Central memory CD4-positive, alpha-beta T cell (primary cell): ENCODE measurements around the gene PREX1.

Experiments used
- DNase-seq: peaks from one replicate; pipeline ENCODE4 v3.0.0; 2022

PREX1 gene

DNA sequence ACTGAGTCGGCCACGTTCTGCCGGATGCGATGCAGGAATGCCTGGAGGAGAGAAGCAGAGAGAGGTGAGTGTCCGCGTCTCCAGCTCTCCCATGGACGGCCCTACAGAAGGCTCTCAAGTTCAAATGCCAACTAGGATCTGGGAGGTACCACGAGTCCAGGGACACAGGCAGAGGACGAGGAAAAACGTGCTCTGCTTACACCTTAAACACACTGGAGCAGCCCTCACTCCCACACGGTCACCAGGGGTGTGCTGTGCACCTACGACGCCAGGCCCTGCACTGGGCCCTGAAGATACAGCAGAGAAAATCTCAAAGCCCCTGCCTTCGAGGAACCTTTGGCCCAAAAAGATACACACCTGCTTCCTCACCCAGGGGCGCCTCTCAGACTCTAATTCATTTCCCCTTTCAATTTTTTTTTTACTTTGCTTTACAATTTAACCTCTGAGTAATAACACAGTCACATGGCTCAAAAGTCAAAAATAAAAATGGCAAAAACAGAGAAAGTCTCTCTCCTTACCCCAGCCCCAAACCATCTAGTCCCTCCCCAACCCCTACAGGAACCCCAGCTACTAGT is 79.9 kb downstream of the PREX1 start:
- DNase-seq: no peak

DNA sequence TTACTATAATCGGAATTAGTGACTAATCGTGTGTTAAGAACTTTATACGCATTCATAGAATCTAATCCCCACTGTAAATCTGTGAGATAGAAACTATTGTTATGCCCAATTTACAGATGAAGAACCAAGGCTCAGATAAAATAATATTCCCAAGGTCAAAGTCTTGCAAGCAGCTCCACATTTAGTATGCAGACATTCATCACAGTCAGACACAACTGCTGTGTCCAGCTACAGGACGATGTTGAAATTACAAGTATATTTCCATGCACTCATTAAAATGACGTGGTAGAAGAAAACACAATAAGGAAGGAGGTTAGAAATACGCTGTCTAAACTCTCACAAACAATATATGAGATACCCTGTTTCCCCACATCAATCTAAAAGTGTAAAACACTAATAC is 82.5 kb downstream of the PREX1 start:
- no peak for DNase-seq

DNA sequence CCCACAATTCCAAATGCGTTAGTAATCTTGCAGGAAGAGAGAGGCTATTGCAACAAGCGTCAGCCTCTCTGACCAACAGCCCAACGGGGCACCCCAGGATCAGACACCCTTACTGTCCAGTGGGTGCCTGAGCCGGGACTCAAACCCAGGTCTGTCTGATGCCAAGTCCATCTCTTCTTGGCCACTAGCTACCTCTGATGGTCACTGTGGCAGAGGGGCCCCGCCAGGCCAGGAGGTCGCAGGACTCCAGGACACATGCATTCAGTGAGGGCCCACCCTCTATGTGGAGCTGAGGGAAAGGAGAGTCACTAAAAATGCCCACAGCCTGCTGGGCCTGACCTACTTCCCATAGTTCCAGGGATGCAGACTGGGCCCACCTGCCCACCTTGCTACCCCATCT is 83.3 kb downstream of the PREX1 start:
- no peak for DNase-seq

DNA sequence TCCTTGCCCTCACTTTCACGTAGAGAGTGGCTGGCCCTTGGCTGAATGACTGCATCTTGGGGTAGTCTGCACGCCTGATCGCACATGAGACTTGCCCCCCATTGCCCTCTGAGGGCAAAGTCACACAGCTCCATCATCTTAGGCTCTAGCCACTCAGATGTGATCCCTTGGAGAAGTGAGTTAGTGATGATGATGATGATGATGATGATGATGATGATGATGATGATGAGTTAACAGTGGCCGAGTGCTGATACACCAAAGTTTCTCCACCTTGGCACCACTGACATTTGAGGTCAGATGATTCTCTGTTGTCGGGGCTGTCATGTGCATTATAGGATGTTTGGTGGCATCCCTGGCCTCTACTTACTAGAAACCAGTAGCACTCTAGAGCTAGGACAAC is 84.0 kb downstream of the PREX1 start:
- DNase-seq: no peak

DNA sequence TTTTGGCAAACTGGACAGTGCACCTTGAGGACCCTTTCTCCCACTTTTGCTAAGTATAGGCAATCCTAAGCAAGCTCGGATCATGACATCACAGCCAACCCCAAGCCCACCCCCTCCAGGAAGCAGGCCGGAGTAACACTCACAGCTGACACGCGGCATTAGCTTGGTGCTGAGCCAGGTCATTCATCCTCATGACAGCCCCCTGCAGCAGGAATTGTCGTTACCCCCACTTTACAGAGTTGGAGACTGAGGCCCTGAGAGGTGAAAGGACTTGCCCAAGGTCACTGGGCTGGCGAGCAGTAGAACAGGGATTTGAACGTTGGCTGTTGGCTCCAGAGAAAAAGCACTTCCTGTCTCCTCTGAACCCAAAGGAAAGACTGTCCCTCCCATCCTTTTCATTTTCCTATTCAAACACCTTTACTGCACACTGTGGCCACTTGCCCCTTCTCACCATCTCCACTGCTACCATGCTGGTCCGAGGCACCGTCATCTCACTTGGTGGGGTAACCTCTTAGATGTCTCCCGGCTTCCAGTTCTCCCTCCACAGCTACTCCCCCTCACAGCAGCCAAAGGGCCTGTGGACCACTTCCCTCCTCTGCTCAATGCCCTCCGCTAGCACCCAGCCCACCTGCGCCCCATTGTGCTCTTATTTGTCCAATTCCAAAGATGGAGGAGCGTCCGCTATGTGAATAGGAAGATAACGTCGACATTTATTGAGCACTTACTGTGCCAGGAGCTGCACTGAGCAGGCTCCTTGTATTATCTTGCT is 84.7 kb downstream of the PREX1 start:
- DNase-seq: no peak

DNA sequence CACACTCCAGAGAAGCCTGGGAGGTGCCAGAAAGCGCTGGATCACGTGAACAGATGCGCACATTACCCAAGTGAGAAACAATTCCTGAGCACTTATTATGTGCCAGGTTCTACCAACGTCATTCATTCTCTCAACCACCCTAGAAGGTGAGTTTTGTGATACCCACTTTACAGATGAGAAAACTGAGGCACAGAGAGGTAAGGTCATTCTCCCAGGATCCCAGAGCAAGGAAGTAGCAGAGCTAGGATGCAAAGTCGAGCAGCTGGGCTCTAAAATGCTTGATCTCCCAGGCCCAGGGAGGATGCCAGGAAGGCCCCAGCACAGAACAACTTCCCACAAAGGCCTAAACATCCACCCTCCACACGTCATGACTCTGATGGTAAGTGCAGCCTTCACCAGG is 85.6 kb downstream of the PREX1 start:
- no peak for DNase-seq

DNA sequence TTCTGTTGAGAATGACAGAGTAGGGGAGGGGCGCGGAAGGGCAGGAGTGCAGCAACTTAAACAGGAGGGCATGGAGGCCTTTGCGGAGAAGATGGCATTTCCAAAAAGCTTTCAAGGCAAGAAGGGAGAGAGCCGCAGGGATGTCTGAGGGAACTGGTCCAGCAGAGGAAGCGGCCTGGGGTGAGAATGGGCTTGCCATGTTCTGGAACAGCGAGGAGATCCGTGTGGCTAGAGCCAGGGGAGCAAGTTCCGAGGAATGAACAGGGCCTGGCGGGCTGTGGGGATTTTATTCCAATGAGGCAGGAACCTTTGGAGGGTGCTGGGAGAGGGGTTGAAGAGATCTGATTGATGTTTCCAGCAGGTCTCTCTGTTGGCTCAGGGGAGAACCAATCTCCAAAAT is 86.1 kb downstream of the PREX1 start:
- no peak for DNase-seq

DNA sequence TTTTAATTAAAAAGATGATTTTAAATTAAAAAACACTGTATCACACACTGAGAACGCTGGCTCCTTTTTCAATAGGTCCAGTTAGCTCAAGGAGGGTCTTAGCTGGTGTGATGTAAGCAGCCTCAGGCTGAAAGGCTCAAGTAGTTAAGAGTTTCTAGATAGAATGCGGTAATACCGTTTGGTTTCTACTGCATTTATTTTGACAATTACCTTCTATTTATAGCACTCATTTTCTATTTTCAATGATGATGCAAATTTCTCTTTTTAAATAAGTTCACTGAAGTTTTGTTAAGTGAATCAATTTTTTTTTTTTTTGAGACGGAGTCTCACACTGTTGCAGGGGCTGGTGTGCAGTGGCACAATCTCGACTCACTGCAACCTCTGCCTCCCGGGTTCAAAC is 87.1 kb downstream of the PREX1 start:
- DNase-seq: no peak

DNA sequence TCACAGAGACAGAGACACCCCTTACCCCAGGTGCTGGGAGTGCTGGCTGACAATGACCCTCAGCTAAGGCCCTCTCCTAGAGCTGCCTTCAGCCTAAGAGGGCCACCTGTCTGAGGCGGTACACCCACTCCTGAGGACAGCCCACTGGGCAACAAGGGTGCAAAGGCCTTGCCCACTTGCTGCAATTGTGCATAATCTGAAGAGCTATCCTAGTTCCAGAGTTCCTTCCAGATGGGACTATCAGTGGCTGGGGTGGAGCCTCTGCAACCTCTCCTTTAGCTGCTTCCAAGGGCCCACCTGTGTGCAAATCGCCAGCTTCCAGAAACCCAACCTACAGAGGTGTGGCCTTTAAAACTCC is 87.5 kb downstream of the PREX1 start:
- DNase-seq: no peak

DNA sequence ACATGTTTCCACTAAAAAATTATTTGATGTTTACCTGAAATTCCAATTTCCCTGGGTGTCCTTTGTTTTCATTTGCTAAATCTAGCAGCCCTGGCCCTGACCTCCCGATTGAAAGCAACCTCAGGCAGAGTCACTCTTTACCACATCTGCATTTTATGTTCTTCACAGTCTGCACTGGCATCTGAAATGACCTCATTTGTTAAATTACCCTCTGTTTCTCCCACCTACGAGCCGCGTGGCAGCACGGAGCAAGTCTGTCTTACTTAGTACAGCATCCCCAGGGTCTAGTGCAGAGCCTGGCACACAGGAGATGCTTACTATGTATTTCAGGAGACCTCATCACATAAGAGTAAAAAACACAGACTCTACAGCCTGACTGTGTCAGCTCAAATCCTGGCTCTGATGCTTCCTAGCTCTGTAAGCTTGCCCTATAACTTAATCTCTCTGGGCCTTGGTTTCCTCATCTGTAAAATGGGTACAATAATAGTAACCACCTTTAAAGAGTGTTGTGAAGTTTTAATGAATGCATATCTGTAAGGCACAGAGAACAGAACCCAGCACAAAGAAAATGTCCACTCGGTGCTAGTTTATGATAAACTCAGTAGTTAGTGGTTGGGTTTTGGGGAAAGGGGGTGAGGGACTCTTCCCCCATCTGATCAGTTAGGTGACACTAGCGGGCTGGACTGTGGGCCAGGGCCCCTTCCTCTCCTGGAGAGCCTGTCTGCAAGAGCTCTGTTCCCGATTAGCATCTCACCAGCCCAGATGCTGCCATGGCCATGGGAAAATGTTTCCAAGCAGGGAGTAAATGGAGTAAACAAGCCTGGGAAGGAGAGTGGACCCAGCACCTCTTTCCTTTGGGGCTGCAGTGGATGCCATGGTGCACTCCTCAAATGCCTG is 88.2 kb downstream of the PREX1 start:
- DNase-seq: no peak

DNA sequence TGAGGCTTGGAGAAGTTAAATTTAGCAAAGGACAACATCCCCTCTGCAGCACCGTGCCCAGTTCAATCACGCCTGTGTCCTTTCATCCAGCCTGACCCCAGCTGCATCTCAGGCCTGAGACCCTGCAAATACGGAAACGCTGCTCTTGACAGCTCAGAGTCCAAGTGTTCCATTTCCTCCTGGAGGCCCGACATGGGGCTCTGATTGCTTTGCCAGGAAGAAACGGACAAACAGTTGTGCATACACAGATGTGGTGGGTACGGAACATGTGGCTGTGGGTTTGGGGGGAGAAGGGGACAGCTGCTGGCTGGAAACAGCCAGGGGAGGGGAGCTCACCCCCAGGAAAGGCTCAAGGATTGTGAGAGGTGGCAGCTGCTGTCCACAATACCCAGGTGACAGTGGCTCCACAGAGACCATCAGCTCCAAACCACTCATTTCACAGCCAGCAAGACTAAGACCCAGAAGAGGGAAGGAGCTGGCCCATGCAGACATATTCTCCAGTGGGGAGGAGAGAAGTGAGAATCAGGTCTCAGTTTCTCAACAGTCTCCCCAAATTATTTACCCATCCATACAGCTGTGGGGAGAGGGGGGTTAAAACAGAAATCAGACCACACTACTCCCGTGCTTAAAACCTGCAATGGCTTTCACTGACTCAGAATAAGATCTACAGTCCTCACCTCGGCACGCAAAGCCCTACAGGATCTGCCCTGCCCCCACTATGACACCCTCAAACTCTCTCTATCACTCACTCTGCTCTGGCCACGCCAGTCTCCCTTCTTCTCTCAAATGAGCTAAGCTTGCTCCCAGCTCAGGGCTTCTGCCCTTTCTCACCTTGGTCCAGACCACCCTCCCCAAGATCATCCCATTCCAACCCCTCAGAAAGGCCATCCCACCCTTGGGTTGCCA is 89.1 kb downstream of the PREX1 start:
- no peak for DNase-seq

DNA sequence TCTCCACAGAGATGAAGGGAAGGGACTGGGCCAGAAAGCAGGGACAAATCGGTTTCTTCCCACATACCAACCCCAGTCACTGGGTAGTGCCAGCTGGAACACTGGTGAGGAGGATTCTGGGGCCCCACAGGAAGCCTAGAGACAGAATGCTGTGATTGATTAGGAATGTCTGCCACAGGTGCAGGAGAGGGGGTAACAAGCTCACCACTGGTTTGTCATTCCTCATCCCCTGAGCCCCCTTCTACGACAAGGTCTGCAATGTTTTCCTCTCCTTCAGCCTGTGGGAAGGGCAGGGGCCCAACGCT is 89.8 kb downstream of the PREX1 start:
- no peak for DNase-seq

DNA sequence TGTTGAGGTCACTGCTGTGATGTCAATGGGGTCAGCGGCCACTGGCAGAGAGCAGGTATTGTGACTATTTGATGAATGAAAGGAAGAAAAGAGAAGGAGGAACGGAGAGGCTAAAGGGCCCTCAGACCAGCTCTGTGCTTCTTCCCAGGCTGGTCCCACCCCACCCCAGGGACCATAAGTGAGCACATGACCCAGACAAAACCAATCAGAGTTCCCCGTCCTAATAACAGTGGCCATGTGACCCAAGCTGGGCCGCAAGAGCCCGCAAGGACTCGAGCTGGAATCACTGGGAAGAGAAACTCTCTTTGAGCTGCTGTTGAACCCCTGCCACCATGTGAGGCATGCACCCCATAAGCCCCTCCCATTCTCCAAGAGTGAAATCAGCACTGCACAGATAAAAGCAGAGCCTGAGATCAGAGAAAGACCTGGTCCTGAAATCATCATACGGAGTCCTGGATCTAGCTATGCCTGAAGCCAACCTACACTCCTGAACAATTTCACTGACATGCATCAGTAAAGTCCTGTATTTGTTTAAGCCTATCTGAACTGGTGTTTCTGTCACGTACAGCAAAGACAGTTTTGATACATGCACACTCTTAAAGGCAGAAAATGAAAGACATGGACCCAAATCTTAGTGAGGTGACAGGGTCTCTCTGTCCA is 90.2 kb downstream of the PREX1 start:
- no peak for DNase-seq

DNA sequence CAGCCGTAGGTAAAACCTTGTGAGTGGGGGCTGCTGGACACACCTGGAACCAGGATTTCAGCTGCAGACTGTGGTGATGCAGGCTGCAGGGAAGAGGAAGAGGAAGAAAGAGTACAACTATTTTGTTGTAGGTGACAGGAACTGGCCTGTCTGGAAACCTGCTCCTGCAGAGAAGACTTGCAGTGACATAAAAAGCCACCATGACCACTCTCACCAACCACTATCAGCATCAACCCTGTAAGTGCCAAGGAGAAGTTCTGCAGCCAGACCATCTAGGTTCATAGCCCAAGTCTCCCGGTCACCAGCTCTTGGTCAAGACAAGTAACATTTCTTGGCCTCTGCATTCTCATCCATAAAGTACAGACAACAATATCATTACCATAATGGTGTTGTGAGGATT is 91.2 kb downstream of the PREX1 start:
- no peak for DNase-seq

DNA sequence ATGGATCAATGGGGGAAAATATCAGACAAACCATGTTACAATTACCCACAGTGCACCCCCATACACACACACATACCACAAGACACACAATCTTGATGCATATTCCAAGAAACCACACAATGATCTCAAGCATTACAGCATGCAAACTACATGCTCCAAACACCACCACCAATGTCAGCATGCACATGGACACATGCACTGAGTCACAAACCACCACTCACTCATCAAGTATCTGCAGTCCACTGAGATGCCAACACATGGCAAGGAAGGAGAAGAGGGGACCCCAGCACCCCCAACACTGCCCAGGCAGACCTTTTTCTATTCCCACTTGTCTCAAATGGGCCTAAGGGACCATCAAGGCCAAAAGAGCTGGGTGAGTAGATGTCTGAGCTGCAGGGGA is 91.6 kb downstream of the PREX1 start:
- DNase-seq: no peak

DNA sequence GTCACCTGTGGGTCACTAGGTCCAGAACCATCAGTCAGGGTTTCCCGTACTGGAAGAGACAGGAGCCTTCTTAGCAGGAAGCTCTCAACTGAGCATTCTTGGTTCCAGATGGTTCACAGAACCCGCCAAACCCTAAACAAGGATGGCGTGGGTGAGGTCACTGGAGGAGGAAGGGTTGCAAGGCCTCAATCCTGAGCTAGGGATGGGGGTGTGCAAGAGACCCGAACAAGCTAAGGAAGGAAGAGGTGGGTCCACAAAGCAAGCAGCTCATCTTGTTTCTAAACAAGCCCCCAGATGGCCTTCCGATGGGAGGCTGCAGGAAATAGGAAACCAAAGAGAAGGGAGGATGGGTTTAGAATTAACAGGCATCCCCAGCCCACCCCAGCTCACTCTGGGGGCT is 92.7 kb downstream of the PREX1 start:
- DNase-seq: no peak

DNA sequence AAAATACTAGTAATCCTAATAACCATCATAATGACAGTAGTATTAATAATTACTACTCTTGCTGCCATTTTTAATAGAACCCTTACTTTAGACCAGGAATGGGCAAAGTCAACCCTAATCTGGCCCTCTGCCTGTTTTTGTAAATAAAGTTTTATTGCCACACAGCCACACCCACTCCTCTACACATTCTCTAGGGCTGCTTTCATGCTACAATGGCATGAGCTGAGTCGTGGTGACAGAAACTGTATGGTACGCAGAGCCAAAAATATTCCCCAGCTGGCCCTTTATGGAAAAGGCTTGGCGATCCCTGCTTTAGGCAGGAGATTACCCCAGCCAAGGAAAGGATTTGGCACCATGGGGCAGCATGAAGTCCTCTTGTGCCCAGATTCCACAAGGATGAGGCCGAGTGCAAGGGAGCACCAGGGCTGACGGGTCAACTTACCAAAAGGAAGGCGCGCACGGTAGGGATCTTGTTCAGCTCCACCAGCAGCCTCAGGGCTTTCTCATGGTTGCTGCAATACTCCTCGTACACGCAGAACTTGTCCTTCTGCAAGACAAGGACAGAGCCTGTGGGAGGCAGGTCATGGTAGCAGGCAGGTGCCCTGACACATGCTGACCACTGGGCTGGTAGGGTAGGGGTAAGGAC is 93.6 kb downstream of the PREX1 start:
- no peak for DNase-seq

DNA sequence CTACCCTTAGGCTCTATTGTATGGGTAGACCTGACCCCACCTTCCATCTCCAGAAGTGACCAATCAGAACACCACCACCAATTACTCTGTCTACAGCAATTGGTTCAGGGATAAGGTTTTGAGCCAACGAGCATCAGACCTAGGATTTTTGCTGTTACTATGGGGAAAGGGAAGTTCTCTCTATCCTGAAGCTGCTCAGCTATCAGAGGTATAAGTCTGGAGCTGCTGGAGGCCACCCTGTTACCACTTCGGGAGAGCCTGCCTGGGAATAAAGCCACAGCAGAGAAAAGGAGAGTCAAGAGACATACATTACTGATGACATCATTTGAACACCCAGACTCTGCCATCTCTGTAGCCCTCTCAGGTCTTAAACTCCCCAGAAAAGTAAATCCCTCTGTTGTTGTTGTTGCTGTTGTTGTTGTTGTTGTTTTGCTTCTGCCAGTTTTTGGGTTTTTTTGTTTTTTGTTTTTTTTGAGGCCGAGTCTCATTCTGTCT is 94.5 kb downstream of the PREX1 start:
- DNase-seq: no peak

DNA sequence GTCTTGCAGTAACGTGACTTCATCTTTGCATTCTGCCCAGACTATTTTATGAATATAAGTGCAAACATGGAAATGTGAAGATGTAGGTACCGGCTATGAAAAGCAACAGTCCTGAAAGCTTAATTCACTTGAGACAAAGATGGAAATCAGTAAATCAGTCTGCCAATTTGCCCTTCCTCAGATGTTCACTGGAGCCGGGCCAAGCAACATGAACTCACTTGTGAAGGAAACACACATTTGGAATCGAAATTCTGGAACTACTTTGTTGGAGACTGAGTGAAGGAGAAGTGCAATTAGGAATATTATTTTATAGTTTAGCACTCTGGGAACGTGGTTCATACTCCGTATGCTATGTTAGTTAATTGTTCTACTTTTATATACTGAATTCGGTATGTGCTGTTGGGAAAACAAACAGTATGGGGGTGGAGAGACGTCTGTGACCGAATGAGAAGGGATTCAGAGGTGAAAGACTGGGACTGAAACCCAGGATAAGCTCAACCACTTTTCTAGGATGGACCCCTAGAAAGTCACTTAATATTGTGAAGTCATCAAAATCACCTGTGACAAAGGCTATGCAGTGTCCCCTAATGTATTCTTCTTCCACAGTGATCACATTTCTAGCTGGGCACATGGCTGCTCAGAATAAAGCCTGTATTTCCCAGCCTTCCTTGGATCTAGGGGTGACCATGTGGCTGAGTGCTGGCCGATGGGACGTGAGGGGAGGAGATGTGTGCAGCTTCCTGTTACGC is 95.5 kb downstream of the PREX1 start:
- DNase-seq: no peak

DNA sequence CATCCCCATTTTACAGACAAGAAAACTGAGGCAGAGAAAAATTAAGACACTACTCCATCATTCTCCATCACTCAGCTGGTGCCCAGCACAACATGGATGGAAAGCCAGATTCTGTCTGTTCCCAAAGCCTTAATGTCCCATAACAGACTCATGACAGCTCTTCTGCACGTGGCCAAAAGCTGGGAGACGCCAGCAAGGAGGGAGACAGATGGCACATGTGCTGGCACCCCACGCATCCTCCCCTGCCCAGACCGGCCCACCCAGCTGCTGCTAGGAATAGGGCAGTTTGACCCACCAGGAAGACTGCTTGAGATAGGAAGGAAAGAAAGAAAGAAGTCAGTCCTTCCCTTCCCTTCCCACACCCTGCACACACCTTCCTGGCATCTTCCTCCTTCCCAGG is 96.3 kb downstream of the PREX1 start:
- no peak for DNase-seq

DNA sequence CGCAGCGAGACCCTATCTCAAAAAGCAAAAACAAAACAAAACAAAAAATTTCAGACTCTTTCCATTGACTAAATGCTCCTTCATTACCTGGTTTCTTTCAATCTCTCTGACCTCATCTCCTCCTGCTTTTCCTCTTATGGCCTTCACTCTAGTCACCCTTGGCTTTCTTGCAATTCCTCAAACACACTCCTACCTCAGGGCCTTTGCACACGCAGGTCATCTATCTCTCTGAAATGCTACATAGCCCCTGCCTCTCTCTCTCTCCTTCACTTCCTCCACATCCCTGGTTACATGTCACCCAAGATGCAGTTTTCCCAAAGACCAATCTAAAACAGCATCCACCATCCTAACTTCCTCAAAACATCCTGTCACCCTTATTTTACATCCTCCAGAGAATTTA is 96.8 kb downstream of the PREX1 start:
- DNase-seq: no peak
